Mammary epithelial cell (primary cell): ENCODE data around the gene UGT1A8.

Source experiments
- EZH2 ChIP-seq: IDR thresholded peaks from 2 replicates; pipeline ENCODE4 v1.6.1; 2012; ENCODE audit warnings: low read length, inconsistent platforms, borderline replicate concordance
- TF ChIP-seq, protein P1 (sequence below), 2 donors: IDR thresholded peaks in 1 of 2; conservative IDR thresholded peaks in 1 of 2; 2 replicates each; pipeline ENCODE4 v1.5.1; 2011 to 2012; ENCODE audit warnings: inconsistent platforms in 2 of 2, low read length in 2 of 2, mild to moderate bottlenecking in 2 of 2, control low read depth in 1 of 2, low read depth in 1 of 2; ENCODE audit not compliant: insufficient read depth in 1 of 2; ENCODE audit errors: extremely low read depth in 1 of 2

- no peak for TF ChIP-seq EZH2
- TF ChIP-seq, protein P1, sequence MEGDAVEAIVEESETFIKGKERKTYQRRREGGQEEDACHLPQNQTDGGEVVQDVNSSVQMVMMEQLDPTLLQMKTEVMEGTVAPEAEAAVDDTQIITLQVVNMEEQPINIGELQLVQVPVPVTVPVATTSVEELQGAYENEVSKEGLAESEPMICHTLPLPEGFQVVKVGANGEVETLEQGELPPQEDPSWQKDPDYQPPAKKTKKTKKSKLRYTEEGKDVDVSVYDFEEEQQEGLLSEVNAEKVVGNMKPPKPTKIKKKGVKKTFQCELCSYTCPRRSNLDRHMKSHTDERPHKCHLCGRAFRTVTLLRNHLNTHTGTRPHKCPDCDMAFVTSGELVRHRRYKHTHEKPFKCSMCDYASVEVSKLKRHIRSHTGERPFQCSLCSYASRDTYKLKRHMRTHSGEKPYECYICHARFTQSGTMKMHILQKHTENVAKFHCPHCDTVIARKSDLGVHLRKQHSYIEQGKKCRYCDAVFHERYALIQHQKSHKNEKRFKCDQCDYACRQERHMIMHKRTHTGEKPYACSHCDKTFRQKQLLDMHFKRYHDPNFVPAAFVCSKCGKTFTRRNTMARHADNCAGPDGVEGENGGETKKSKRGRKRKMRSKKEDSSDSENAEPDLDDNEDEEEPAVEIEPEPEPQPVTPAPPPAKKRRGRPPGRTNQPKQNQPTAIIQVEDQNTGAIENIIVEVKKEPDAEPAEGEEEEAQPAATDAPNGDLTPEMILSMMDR (conservative IDR thresholded peaks at IDR 0.05 in 1 of 2, IDR thresholded peaks at IDR 0.05 in 1 of 2; ENCODE audit: extremely low read depth in 1 of 2, insufficient read depth in 1 of 2, low read depth in 1 of 2, low read length in 2 of 2), result no peak
These were observed 70.9 kb downstream of the UGT1A8 start for GRCh38 chr2:233688341-233688740.
